ENCODE results near the gene INPPL1.

DNA sequence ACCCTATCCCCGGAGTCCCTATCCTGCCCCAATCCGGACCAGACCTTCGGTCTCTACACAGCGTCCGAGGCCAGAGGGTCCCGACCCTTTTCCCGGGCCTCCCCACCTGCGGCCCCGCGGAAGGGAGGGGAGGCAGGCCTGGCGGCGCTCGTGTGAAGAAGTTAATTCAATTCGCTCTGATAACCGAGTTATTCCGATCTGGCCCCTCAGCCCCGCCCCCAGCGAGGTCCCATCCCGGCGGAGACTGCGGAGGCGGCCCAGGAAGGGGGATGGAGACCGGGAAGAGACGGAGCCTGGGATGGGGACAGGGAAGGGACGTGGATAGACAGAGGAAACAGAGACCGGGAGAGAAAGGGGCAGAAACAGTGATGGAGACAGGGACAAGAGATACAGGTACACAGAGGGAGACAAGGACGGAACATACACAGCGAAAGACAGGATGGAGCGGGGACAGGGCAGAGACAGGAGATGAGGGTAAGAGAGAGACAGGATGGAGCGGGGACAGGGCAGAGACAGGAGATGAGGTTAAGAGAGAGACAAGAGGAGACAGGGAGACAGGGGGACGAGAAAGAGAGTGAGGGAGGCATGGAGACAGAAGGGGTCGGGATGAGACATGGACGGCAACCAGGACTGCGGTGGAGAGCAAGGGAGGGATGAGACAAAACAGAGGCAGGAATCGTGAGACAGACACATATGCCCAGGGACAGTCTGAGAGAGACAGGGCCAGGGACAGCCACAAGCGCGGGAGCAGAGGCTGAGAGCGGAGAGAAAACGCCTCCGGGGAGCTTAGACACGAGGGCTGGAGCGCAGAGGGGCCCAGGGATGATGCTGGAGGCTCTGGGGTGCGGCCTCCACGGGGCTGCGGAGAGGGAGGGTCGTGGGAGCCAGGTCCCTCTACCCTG, 20.0 kb downstream of the INPPL1 start:
- TF ChIP-seq EP300 (IDR thresholded peaks at IDR 0.05): no peak
- no peak for TF ChIP-seq CTCF (IDR thresholded peaks at IDR 0.05)
- no peak for TF ChIP-seq POLR2A (IDR thresholded peaks at IDR 0.05)

Data from suprapubic skin (tissue), 3 donors.